Measurements from ENCODE around the gene MAP4K4.

MAP4K4 gene

DNA sequence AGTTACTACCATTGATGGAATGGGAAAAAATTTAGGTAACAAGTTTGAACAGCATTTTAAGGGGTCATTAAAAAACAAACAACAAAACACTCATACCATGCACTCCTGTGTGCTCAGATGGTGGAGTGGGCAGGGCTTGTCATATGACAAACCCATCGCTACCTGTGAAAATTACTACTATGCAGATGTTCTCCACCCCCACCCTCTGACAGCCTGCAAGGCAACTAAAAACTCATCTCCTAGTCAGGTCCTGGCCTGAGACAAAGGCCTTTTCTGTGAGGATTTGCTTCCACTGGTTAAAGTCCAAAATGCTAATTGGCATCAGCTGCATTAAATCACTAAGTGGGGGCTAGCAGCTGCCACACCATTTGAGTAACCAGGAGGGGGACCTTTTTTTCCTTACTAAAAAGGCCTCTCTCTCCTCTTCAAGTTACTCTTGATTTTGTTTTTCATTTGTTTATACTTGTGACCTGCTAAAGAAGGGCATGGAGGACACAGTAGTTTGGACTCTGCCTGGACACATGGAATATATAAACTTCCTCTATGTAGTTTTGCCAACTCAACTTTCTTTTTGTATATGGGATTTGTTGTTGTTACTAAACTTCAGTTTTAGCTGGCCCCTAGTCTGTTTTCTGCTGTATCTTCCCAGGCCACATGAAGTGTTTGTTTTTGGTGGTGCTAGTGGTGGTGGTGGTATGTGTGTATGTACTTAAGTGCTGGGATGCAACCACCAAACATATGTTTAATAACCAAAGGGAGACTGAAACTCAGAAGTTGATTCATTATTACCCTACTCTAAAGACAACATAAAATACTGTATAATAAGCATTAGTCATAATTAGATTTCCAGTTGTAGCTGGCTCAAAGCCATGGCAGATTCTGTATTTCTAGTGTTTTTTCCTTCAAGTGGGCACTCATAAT lies 121.3 kb downstream of the MAP4K4 start:
- DNase-seq, result no peak

DNA sequence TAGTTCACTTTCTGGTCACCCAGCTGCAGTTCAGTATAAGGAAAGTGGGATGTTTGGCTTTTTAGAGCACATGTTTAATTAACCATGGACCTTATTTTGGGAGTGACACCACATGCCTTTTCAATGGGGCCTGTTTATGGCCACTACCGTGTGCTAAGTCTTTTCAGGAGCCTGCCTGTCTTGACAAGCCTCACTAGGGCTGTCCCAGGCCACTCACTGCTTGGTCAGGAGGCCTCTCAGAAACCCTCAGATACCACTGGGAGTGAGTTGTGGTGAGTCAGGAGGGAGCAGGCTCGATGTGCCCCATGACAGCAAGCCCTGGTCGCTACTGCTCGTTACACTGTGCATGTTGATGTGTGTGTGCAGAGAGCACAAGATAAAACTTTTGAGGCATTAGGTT lies 123.0 kb downstream of the MAP4K4 start:
- DNase-seq, result no peak

DNA sequence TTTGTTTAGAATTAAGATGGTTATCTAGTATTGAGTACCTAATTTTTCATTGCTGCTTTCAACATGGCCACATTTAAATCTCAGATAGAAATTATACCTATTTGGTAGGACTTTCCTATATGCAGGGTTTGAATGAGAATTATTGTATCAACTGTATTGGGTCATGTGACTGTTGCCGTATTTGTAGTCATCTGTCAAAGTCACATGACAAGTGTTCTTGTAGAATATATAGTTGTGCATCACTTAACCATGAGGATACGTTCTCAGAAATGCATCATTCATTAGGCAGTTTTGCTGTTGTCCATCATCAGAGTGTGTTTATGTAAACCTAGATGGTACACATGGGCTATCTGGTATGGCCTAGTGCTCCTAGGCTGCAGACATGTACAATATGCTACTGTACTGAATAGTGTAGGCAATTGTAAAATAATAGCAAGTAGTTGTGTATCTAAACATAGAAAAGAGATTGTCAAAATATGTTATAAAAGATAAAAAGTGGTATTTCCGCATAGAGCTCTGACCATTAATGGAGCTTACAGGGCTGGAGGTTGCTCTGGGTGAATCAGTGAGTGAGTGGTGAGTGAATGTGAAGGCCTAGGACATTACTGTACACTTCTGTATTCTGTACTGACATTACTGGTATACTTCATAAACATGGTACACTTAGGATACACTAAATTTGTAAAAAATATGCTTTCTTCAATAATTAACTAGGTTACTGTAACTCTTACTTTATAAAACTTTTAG lies 123.7 kb downstream of the MAP4K4 start:
- DNase-seq, result no peak

DNA sequence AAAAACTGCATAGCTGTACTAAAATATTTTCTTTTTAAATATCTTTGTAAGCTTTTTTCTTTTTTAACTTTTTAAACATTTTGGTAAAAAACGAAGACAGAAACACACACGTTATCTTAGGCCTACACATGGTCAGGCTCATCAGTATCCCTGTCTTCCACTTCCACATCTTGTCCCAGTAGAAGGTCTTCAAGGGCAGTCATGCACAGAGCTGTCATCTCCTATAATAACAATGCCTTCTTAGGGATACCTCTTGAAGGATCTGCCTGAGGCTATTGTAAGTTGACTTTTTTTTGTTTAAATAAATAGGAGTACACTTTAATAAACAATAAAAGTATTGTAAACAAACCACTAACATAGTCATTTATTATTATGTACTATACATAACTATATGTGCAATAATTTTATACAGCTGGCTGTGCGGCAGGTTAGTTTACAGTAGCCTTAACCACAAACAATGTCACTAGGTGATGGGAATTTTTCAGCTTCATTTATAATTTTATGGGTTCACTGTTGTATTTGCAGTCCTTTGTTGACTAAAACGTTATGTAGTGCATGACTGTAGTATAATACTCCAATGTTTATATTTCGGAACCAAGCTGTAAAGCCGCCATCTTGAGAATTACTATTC lies 124.4 kb downstream of the MAP4K4 start:
- DNase-seq, result no peak

GRCh38 chr2:101823347-101823791 lies 125.9 kb downstream of the MAP4K4 start:
- peak; percentile 12 for DNase-seq

DNA sequence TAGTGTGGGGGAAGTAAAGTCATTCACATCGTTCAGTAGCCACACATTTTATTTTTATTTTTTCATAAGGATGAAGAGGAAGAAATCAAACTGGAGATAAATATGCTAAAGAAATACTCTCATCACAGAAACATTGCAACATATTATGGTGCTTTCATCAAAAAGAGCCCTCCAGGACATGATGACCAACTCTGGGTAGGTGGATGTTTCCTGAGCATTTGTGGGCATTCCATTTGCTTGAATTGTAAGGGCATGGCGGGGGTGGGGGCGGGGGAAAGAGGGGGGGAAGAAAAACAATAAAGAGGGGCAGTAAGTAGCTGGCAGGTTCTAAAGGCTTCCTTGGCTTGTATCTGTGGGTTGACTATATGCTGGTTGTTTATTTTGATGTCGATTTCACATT lies 126.4 kb downstream of the MAP4K4 start:
- no peak for DNase-seq

DNA sequence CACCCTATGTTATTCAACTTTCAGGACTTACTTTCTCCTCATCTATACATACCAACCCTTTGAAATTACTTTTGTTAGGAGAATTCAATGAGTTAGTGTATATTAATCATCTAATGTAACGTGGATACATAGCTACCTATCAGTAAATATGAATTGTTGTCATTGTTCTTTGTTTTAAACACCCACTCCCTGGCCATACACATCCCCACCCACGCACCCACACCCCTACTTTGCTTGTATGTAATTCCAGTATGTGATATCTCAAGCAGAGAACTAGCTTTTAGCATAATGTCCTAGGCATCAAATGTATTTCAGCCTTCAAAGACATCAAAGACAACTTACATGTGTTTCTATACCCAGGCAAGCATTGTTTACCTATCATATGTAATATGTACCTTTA lies 129.2 kb downstream of the MAP4K4 start:
- DNase-seq, result no peak

DNA sequence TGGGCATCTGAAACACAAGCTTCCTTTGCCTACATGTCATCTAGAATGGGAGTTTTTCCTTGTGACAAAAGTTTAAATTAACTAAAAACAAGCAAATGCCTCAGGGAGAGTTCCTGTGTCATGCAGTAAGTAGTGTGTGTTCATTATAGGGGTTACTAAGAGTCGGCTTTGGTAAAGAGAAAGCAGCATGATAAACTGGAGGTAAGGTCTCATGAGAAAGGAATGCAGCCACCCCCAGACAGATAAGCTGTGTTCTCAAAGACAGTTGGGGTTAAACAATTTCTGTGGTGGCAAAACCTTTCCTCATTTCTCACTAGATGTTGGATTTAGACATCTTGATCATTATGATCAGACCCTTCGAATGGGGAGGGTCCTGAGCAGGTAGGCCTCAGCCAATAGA lies 129.7 kb downstream of the MAP4K4 start:
- no peak for DNase-seq

DNA sequence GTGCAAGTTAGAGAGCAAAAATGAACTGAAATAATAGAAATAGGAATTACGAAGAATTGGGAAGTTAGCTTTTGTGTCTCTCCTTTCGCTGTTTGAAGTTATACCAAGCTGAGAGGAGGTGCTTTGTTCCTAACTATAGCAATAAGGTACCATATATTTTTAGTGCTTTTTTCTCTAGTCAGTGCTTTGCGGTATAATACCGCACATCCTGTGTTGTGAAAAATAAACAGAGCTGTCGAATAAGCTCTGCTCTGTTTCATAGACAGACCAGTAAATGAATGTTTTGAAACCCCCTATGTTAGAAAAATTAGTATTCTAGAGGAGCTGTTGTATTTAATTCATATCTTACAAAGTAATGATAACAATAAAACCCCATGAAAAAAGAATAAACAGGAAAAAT lies 130.8 kb downstream of the MAP4K4 start:
- DNase-seq, result no peak

GRCh38 chr2:101828673-101829334 lies 131.3 kb downstream of the MAP4K4 start:
- DNase-seq, result no peak

GRCh38 chr2:101829429-101829828 lies 131.9 kb downstream of the MAP4K4 start:
- no peak for DNase-seq

GRCh38 chr2:101830146-101830545 lies 132.6 kb downstream of the MAP4K4 start:
- no peak for DNase-seq

DNA sequence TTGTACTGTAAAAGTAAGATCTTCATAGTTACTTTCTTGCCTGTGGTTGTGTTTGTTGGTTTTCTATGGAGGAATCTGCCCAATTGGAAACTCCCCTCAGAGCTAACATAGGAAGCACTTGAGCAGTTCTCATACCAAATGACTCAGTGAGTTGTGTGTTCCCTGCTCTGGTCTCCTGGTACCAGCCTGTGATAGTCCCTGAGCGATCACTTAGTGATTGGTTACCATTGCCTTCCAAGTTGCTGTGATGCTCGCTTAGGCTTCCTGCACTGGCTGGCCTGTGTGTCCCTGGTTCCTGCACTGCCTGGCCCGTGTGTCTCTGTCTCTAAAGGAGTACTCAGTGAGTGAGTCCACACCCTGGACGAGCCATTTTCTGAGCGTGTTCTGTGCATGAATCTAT lies 133.0 kb downstream of the MAP4K4 start:
- DNase-seq, result no peak

- DNase-seq, result peak; percentile 57
These were observed 133.9 kb downstream of the MAP4K4 start for GRCh38 chr2:101831351-101831865.

- no peak for DNase-seq
These were observed 134.6 kb downstream of the MAP4K4 start for GRCh38 chr2:101832114-101832513.

DNA sequence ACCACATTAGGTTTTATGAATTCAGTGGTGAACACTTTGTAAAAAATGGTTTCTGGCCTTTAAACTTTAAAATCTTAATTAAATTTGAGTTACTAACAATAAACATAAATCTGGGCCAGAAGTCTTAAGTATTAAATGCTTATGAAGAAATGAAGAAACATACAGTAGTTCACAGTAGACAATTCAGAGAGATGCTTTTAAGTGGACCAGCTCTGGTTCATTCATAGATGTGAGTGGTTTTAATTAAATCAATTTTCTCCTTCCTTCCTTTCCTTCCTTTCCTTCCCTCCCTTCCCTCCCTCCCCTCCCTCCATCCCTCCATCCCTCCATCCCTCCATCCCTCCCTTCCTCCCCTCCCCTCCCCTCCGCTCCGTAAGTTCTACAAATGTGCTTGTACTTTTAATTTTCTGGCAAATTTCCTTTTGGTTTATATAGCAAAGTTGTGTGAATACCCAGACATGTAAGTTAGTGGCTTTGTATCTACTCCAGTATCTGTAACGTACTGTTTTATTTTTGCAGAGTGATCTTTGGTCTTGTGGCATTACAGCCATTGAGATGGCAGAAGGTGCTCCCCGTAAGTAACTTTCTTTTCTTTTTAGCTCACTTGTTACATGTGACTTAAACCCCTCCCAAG lies 136.5 kb downstream of the MAP4K4 start:
- no peak for DNase-seq

- no peak for DNase-seq
These were observed 139.8 kb downstream of the MAP4K4 start for GRCh38 chr2:101837354-101837753.

DNA sequence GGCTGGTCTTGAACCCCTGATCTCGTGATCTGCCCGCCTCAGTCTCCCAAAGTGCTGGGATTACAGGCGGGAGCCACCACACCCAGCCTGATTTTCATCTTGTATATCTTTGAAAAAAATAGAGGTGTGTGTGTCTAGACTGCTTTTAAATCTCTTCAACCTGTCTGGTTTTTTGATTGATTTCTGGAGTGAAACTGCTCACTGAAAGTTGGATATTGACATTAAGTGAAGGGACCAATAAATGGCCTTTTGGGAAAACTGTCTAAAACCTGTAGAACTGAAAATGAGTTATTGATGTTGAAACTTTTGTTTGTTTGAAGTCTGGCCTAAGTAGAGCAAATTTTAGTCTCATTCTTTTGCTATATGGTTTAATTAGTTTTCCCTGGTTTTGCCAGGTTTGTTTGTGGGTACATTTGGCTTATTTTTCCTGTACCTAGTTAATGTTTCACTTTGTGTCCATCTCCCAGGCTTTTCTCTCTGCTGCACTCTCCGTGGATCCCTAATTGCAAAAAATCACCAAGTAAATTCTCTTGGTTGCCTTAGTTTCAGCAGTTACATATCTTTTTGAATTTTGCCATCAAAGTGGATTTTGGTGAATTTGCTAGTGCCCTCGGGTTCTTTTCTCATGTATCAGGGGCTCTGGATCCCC lies 144.3 kb downstream of the MAP4K4 start:
- no peak for DNase-seq

DNA sequence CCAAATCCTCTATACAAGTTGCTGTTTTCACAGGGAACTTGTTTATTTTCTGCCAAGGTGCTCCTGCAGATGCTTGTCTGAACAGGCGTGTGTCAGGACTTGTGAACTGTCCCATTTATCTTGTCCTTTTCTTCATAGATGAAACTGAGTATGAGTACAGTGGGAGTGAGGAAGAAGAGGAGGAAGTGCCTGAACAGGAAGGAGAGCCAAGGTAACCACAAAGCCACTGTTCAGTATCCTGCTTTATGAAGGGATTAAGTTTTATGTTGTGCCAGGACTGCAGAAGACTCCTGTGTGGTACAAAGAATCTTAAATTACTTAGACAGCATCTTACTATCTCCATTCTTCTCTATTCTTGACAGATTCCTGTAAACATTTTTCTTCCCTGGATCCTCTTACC lies 145.0 kb downstream of the MAP4K4 start:
- no peak for DNase-seq

DNA sequence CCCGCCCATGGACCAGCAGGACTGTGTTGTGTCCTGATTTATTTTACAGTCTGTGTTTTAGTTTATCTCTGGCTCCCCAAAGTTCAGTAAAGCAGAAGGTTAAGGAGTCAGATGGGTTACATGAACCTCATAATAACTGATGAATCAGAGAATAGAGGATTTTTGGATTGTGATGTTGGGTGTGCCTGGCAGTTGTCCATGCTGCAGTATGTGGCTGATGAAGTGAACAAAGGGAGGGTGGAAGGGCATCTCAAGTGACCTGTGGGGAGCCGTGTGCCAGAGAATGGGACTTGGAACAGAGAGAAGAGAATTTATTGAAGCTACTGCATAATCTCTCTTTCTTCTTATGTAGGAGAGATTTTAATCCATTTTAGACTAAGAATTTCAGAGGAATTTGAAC lies 145.5 kb downstream of the MAP4K4 start:
- no peak for DNase-seq

DNA sequence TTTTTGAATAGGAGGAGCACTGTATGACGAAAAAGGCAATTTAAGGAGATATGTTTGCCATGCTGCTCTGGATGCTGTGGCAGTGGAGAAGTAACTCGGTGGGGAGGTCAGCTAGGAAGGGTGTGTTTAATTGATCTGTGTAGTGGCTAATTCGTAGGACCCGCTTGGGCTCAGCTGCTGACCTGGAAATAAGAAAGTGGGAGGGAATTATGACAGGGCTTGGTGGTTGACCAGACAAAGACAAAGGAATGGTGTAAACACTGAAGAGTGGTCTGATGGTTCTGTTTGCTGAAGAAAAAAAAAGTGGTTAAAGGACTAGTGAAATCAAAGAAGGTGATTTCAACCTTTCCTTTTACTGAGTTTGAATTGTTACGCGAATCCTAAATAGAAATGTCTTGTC lies 146.0 kb downstream of the MAP4K4 start:
- no peak for DNase-seq
